Activated CD4-positive, alpha-beta T cell treated with anti-CD3 and anti-CD28 coated beads, Interleukin-2, amount 50 U/mL, for 16 hours (primary cell): Measurements from ENCODE around the gene BUB1B.

Experiments
- DNase-seq: peaks from one replicate; pipeline ENCODE4 v3.0.0-alpha.2; 2020

BUB1B gene

DNA sequence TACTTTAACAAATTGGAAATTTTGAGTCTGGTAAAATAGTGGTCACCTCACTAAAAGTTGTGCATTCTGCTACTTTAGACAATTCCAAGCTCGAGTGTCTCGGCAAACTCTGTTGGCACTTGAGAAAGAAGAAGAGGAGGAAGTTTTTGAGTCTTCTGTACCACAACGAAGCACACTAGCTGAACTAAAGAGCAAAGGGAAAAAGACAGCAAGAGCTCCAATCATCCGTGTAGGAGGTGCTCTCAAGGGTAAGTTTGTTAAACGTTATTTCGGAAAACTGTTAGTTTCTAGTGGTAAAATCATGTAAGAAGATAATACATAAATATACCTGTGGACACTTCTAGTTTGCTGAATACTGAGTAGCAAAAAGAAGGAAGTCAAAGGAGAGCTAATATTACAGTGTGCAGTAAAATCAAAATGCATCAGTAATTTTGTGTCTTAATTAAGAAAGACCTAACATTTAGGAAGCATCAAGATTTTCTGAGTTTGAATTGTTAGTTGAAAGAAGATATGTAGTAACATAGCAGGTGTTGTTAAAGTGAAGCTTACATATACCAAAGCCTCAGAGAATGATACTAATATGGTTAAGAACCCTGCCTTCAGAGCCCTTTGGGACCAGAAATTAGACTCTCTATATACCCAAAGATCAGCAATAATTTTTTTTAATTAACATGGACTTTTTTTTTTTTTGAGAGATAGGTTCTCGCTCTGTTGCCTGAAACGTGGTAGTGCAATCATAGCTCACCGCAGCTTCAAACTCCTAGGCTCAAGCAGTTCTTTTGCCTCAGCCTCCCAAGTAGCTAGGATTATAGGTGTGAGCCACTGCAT is 23.0 kb downstream of the BUB1B start:
- no peak for DNase-seq

DNA sequence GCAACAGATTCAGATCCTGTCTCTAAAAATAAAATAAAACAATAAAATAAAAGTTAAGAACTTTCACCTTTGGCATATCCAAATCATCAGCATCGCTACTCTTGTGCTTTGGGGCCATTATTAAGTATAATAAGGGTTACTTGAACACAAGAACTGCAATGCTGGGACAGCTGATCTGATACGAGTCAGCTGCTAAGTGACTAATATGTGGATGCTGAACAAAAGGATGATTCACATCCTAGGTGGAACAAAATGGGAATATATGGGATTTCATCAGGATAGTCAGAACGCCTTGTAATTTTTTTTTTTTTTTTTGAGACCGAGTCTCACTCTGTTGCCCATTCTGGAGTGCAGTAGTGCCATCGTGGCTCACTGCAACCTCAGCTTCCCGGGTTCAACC is 29.7 kb downstream of the BUB1B start:
- DNase-seq: no peak

GRCh38 chr15:40192942-40193341 is 32.1 kb downstream of the BUB1B start:
- no peak for DNase-seq

GRCh38 chr15:40197434-40197833 is 36.6 kb downstream of the BUB1B start:
- DNase-seq: peak; percentile 8

GRCh38 chr15:40198355-40199085 is 37.7 kb downstream of the BUB1B start:
- DNase-seq: no peak

DNA sequence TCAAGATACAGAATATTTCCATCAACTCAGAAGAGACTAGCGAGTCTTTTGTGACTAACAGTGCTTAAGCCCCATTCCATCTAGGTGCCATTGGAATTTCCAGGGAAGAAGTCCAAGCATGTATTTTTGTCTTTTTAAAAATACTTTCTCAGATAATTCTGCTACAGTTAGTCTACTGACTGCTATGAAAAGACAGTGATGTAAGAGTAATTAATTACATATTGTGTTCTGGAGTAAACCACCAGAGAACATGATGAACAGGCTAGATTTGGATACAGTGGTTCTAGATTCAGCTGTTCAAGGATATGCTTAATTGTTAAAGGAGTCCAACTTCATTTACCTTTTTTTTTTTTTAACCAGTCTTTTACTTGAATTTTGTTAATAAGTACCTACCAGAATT is 43.2 kb downstream of the BUB1B start:
- no peak for DNase-seq

GRCh38 chr15:40217166-40217824 is 56.4 kb downstream of the BUB1B start:
- DNase-seq: peak; percentile 74

GRCh38 chr15:40219801-40220200 is 58.9 kb downstream of the BUB1B start:
- DNase-seq: no peak

DNA sequence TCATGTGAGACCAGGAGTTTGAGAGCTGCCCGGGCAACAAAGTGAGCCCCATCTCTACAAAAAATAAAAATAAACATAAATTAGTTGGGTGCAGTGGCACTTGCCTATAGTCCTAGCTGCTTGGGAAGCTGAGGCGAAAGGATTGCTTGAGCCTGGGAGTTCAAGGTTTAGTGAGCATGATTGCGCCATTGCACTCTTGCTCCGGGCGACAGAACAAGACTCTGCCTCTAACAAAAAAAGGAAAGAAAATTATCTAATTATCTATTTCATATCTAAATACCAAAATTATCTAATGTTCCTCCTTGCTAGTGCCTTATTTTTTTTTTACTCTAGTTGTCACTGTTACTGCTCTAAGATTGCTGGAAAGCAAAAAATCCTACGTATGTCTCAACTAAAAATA is 61.3 kb downstream of the BUB1B start:
- DNase-seq: no peak

DNA sequence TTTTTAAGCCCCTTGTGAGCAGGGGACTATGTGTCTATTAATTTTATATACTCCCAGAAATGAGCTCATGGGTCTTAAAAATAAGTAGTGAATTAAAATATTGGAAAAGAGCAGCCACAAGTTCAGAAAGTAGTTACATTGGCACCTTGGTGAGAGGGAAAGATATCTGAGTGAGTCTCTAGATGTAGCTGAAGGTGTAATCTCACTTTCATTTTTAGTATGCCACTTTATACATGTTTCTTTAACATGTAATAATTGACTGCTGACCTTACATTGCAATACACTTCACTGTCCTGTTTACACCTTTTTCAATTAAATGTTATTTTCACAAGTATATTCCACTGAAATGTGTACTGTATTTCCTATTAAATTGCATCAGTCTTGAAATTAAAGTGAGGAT is 65.9 kb downstream of the BUB1B start:
- peak; percentile 44 for DNase-seq

- no peak for DNase-seq
These were observed 68.4 kb downstream of the BUB1B start for GRCh38 chr15:40229316-40229715.

- DNase-seq: no peak
These were observed 69.1 kb downstream of the BUB1B start for GRCh38 chr15:40229956-40230355.

DNA sequence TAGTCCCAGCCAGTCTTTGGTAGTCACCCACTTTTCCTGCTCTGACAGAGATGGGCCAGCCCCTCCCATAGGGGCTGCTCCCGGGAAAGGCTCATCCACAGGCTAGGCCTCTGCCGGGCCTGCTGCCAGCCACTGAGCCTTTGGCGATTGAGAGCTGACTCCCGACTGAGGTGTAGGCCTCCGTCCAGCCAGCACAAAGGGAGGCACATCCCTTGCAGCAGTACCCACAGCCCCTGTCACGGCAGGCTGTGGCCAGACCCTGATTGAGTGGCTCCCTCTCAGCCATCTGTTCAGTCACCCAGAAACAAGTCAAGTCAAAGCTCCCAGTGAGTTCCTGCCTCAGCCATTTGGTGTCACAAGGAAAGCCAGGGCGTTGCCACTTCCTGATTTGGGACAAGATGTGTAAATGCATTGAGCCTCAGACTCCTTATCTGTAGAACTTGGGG is 71.8 kb downstream of the BUB1B start:
- DNase-seq: no peak

- no peak for DNase-seq
These were observed 73.1 kb downstream of the BUB1B start for GRCh38 chr15:40233727-40234577.

DNA sequence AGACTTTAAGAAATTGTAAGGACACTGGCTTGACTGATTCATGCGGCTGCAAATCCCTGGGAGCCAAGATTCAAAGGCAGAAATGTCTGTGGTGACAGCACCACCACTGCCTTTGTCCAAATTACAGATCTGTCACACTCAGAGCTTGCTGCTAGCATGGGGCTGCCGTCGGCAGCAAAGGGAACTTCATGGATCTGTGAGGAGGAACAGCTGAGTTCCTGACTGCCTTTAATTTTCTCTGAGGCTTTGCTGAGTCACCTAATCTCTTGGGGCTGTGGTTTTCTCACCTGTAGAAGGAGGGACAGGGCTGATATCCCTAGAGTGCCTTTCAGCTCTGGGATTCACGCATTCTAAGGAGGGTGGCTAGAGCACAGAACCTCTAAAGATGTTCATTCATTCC is 73.9 kb downstream of the BUB1B start:
- DNase-seq: no peak

GRCh38 chr15:40235201-40235885 is 74.5 kb downstream of the BUB1B start:
- no peak for DNase-seq

DNA sequence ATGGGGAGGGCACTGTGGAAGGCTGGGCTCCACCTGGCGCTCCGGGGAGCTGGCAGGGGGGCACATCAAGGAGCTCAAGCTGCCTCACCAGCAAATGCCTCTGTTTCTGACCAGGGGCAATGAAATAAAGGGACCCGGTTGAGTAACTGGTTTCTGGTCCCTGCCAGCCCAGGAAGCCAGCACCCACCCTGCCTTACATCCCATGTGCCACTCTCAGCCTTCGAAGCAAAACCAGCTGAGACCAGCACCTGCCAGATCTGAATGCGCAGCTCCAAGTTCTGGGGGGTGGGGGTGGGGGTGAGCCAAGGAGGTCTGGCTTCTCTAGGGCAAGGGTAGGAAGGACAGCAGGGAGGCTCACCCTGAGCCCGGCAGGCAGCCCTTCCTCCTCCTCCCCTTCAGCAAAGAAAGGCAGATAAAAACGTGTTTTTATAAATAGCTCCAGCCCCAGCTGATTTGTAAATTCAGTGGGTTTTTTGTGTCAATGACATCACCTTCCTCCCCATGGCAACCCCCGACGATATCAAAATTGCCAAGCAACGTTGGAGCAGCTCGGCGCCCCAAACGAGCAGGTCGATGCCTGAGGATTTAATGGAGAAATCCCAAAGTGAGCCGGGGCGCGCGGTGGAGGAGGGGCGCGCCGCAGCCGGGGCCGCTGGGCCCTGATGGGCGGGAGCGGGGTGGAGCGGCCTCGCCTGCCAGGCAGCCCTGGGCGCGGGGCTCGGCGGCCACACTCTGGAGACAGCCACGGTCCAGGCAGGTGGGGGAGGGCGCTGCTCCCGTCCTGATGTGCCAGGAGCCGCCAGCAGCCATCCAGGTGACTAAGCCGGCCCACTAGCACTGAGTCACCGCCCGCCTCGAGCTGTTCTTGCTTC is 77.9 kb downstream of the BUB1B start, which contains the start of gene PAK6:
Gene PAK6, plus strand, starts transcription at position 532 of the 872 bp plus-strand sequence. CDS start 25,723 bp downstream, outside the sequence.
- no peak for DNase-seq

DNA sequence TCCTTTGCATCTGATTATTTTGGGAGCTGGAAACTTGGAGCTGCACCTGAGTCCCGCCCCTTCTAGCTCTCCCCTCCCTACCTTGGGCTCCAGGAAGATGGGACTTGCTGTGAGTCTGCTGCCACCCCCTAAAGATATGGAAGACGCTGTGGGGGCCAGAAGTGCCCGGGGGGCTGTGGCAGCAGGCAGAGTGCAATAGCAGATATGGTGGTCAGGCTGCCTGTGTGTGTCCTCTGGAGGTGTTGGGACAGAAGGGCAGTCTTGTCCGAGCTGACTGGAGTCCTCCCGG is 78.5 kb downstream of the BUB1B start:
- DNase-seq: no peak

- no peak for DNase-seq
These were observed 79.1 kb downstream of the BUB1B start for GRCh38 chr15:40239693-40240618.

- DNase-seq: no peak
These were observed 79.9 kb downstream of the BUB1B start for GRCh38 chr15:40240619-40241221.
